Keratinocyte (primary cell): ENCODE measurements around the gene CDH12.

Experiments
- EZH2 ChIP-seq: IDR thresholded peaks from one replicate; pipeline ENCODE4 v1.6.1; 2012; ENCODE audit warnings: inconsistent platforms, mild to moderate bottlenecking, low read length, moderate library complexity
- TF ChIP-seq, protein P1 (sequence below), 3 experiments: IDR thresholded peaks in 1 of 3; conservative IDR thresholded peaks in 1 of 3; optimal IDR thresholded peaks in 1 of 3; 2 replicates in 2 of 3; 3 replicates in 1 of 3; pipeline versions ENCODE3 to v1.5.1; 2011; ENCODE audit warnings: low read length in 3 of 3, mild to moderate bottlenecking in 3 of 3, moderate library complexity in 2 of 3, control low read depth in 1 of 3, inconsistent platforms in 1 of 3; ENCODE audit not compliant: insufficient read depth in 2 of 3; ENCODE audit errors: extremely low read depth in 1 of 3

DNA sequence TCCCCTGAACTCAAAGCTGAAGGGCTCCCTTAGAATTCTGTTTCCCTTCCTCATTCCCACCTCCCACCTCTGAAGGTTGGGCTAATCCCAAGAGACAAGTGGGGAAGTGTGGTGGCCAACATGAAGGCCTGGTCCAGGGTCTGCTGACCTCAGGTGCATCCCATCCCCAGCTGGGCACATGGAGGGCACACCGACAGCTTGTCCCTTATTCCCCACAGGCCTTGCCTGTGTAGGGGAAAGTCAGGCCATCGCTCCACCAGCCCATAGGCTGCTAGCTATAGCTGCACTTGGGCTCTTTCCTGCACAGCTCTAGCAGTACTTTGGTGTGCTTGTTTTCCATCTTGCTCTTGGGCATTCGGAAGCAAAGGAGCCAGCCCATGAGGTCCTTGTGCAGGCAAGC, 247.7 kb downstream of the CDH12 start:
- TF ChIP-seq, protein P1, sequence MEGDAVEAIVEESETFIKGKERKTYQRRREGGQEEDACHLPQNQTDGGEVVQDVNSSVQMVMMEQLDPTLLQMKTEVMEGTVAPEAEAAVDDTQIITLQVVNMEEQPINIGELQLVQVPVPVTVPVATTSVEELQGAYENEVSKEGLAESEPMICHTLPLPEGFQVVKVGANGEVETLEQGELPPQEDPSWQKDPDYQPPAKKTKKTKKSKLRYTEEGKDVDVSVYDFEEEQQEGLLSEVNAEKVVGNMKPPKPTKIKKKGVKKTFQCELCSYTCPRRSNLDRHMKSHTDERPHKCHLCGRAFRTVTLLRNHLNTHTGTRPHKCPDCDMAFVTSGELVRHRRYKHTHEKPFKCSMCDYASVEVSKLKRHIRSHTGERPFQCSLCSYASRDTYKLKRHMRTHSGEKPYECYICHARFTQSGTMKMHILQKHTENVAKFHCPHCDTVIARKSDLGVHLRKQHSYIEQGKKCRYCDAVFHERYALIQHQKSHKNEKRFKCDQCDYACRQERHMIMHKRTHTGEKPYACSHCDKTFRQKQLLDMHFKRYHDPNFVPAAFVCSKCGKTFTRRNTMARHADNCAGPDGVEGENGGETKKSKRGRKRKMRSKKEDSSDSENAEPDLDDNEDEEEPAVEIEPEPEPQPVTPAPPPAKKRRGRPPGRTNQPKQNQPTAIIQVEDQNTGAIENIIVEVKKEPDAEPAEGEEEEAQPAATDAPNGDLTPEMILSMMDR (optimal IDR thresholded peaks at IDR 0.05 in 1 of 3, IDR thresholded peaks at IDR 0.05 in 1 of 3, conservative IDR thresholded peaks at IDR 0.05 in 1 of 3; ENCODE audit: extremely low read depth in 1 of 3, insufficient read depth in 2 of 3, low read length in 3 of 3): no peak
- no peak for TF ChIP-seq EZH2
